Bronchial epithelial cell (primary cell): ENCODE data around the gene PLEKHG3. TPM values are rescaled to one million over a fixed set of nuclear protein-coding genes. Genes with fewer than 3 reads are reported as not detected.

Source experiments
- DNase-seq: peaks from one replicate; pipeline ENCODE4 v3.0.0-alpha.2; 2010; ENCODE audit warnings: low read depth
- FAIRE-seq: peaks from 2 replicates; lab custom pipeline; 2011; peaks lifted over from hg19 to GRCh38; lab: Jason Lieb, UNC
- H3K27me3 ChIP-seq: 2 replicates; pipeline ENCODE4 v1.5.1; 2011; ENCODE audit warnings: low read length; ENCODE audit not compliant: control insufficient read depth, insufficient read depth
- H3K36me3 ChIP-seq: 2 replicates; pipeline ENCODE4 v1.5.1; 2011; ENCODE audit warnings: low read length; ENCODE audit not compliant: control insufficient read depth, insufficient read depth
- H3K4me3 ChIP-seq: 2 replicates; pipeline ENCODE4 v1.5.1; 2011; ENCODE audit warnings: mild to moderate bottlenecking, low read depth, low read length, control low read depth
- CTCF ChIP-seq: IDR thresholded peaks from 2 replicates; pipeline ENCODE4 v1.5.1; 2011; ENCODE audit warnings: mild to moderate bottlenecking, moderate library complexity, low read length, control low read depth, inconsistent platforms; ENCODE audit not compliant: insufficient read depth, severe bottlenecking
- total RNA-seq: library from RNA; depleted of rRNA; stranded (reverse); fragments of >200 nt; gene quantifications from 2 replicates; pipeline ENCODE4 v1.2.1, GENCODE V29; 2014

The PLEKHG3 gene
- total RNA-seq, 1 donor from 2014 or later = 32.4 TPM

GRCh38 chr14:64786296-64787149 is 82.3 kb downstream of the PLEKHG3 start:
- no peak for DNase-seq

GRCh38 chr14:64787619-64788018 is 83.4 kb downstream of the PLEKHG3 start:
- Histone ChIP-seq H3K27me3 (peaks cover 3% of the 10 kb centered on the region), H3K4me3 (no peak overlapping the region), H3K36me3 (no peaks in the 10 kb centered on the region)
- no peak for DNase-seq
- FAIRE-seq = no peak
- no peak for TF ChIP-seq CTCF

More at GRCh38 chr14:64786296-64787149, 82.3 kb downstream of the PLEKHG3 start:
- no peak for FAIRE-seq
- Histone ChIP-seq H3K36me3 (no peaks in the 10 kb centered on the region), H3K27me3 (peaks cover 3% of the 10 kb centered on the region), H3K4me3 (no peak overlapping the region)
- no peak for TF ChIP-seq CTCF

- FAIRE-seq (peak; percentile 99), DNase-seq (peak; percentile 93)
- peaks cover 3% of the 10 kb centered on the region for H3K27me3 ChIP-seq
- TF ChIP-seq CTCF = no peak
- H3K36me3 ChIP-seq = no peaks in the 10 kb centered on the region
- no peak overlapping the region for H3K4me3 ChIP-seq
Observed at GRCh38 chr14:64788706-64789105, 84.5 kb downstream of the PLEKHG3 start.

- Histone ChIP-seq H3K4me3 (no peak overlapping the region), H3K27me3 (peaks cover 6% of the 10 kb centered on the region), H3K36me3 (no peaks in the 10 kb centered on the region)
- TF ChIP-seq CTCF = no peak
- DNase-seq (no peak), FAIRE-seq (no peak)
Observed at GRCh38 chr14:64789696-64790095, 85.5 kb downstream of the PLEKHG3 start.

- Histone ChIP-seq H3K4me3 (no peak overlapping the region), H3K27me3 (peaks cover 6% of the 10 kb centered on the region), H3K36me3 (no peaks in the 10 kb centered on the region)
- no peak for TF ChIP-seq CTCF
- DNase-seq (no peak), FAIRE-seq (no peak)
Observed at GRCh38 chr14:64790478-64790877, 86.3 kb downstream of the PLEKHG3 start.
